Inferior parietal cortex (tissue), 1 donor: ENCODE measurements around the gene AIFM3.

Source experiments
- DNase-seq: peaks from one replicate; pipeline ENCODE4 v3.0.0-alpha.2; 2016; ENCODE audit errors: extremely low spot score

Gene AIFM3

DNA sequence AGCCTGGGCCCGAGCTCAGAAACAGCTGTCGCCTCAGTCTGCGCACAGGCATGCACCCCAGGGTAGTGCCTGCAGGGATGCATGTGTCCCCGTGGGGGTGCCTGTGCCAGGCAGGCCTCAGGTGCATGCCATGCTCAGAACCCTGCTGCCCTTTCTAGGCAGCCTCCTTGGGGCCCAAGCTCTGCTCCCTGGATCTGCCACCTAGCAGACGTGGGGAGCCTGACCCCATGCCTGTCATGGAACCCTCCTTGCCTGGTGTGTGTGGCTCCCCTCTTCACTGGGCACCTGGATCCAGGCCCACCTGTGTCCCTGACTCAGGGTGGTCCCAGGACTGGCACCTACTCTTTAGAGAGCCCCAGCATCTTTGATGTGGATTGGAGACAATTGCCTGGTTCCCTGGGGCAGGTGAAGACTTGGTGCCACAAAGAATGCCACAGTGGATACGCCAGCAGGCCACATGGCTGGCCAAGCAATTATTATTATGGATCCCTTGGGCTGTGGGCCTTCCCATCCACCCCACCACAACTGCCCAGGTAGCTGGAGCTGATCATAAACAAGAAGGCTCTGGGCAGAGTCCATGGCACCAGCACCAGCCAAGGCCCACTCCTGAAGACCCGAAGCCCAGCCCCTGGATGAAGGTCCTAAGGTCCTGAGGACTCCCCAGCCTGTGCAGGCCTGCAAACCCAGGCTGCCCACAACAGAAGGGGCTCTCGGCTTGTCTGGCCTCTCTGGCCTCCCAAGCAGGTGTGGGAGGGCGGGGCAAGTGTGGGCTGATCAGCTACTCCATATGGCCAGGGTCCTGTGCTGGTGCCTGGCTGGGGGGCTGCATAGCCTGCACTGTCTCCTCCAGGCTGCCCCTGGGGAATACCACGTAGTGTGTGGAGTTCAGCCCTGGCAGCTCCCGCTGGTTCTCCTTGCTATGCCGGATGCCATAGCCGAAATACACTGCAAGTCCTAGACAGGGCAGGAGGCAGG, 61.5 kb downstream of the AIFM3 start:
- DNase-seq = no peak

DNA sequence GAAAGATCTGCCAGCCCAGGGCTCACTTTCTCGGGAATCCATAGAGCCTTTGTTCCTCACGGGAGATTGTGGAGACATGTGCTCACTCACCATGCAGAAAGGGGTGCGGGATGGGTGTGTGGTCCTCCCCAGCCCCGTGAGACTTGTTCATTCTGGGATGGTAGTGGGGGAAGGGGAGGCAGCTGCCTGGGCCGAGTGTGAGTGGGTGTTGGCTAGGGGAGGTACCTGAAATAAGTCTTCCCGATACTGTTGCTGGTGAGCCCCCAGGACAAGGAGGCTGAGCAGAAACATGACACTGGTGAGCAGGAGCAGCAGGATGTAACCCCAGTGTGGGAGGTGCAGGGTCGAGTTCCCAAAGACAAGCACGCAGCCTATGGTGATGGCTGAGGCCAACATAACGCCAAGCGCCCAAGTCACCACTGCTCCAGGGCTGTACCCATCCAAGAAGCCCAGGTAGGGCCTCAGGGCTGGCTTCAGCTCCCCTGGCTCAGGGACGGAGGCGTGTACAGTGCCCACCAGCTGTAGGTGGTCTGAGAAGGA, 62.5 kb downstream of the AIFM3 start:
- no peak for DNase-seq

DNA sequence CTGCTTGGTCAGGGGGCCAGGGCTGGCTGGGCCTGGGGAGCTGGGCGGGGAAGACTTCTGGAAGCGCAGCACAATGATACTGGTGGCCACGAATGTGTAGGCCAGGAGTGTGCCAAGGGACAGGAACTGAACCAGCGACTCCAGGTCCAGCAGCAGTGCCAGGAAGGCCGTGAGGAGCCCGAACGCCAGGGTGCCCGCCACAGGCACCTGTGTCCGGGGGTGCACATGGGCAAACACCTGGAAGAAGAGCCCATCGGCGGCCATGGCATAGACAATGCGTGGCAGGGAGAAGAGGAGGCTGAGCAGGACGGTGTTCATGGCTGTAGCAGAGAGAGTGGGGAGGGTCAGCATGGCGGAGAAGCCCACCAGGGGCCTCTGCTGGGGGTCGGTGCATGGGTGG, 63.0 kb downstream of the AIFM3 start:
- DNase-seq = no peak
